Activated CD8-positive, alpha-beta memory T cell treated with anti-CD3 and anti-CD28 coated beads, Interleukin-2, amount 10 ng/mL, durations not matched to agents 7 days and 5 days (primary cell): Measurements from ENCODE around the gene C2CD4D. TPM values are rescaled to one million over a fixed set of nuclear protein-coding genes. Genes with fewer than 3 reads are reported as not detected.
"Not testable (repeated sequence)": the region's sequence is repeated elsewhere in the genome, so short reads cannot be mapped to it uniquely, and the experiment has no call there.

Source experiments
- ATAC-seq: fragments of 150-1000 bp; cut with Tn5 transposase; one replicate; pipeline ENCODE4 v1.10.0; 2021; ENCODE audit warnings: moderate library complexity
- CTCF ChIA-PET: fragments of 350-600 bp; sonication (Branson Sonifier 250); formaldehyde crosslinking; loops from one replicate; lab custom pipeline; 2021; ENCODE audit warnings: antibody characterized with exemption; lab: Charles Lee
- DNase-seq: peaks from one replicate; pipeline ENCODE4 v3.0.0-alpha.2; 2020
- H3K27ac Mint-ChIP-seq: one replicate; pipeline ENCODE4 v1.8.0; 2021; ENCODE audit warnings: mild to moderate bottlenecking, mixed read lengths
- H3K27me3 Mint-ChIP-seq: one replicate; pipeline ENCODE4 v1.8.0; 2021; ENCODE audit warnings: mixed read lengths
- H3K36me3 Mint-ChIP-seq: one replicate; pipeline ENCODE4 v1.8.0; 2021; ENCODE audit warnings: mild to moderate bottlenecking, mixed read lengths
- H3K4me1 Mint-ChIP-seq: one replicate; pipeline ENCODE4 v1.8.0; 2021; ENCODE audit warnings: mixed read lengths
- H3K4me3 Mint-ChIP-seq: one replicate; pipeline ENCODE4 v1.8.0; 2021; ENCODE audit warnings: mild to moderate bottlenecking, moderate library complexity, mixed read lengths
- H3K9me3 Mint-ChIP-seq: one replicate; pipeline ENCODE4 v1.8.0; 2022; ENCODE audit warnings: low read depth, mixed read lengths
- total RNA-seq, 2 experiments: library from RNA; stranded (reverse); gene quantifications; one replicate each; pipeline ENCODE4 v1.2.3, GENCODE V29; 2021

The C2CD4D gene
- under 1 TPM; 0.33 to 0.96 TPM for total RNA-seq

DNA sequence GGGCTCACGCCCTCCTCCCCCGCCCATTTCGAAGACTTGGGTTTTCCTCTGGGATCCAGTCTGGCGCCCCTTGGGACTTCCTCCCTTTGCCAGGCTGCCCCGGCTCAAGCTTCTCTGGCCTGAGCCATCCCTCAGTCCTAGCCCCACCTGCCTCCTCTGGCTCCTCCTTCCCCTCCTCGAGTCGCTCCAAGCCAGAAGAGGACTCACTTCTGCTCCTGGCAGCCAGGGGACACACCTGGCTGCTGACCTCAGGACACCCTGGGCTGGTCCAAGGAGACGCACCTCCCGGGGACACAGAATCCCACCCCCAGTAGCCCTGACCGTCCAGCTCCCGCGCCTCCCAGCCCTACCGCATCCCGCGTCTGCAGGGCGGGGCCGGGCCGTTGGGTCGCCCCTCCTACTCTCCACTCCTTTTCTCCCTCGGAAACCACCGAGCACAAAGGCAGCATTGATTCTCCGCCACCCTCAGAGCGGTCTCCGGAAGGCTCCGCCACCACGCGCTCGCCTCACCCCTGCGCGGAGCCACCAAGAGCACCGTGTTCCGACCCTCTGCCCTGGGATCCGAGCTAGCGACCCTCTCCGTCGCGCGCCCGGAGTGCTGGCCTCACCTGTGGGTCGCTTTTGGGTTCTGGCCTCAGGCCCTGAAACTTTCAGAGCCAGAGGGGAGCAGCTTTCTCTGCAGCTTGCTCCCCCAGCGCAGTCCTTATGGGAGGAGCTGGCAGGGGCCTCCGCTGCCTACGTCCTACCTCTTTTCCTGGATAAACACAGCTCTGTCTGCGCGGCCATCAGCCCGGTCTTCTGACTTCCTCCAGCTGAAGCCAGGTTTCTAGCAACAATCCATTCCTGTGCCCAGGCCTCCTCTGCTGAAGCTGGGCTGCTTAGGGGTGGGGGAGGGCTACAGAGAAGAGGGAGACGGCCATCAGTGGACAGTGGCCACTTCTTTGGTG lies at the start of gene C2CD4D:
Gene C2CD4D, minus strand, starts transcription at position 364 of the 947 bp plus-strand sequence. CDS start 831 bp downstream, outside the sequence.
- peak; percentile 76 for ATAC-seq
- peak within 1 kb of the TSS; percentile 79 for H3K4me3 Mint-ChIP-seq
- peaks cover 34% of the 10 kb centered on the region for H3K4me1 Mint-ChIP-seq
- peaks cover 1% of the 10 kb centered on the region for H3K36me3 Mint-ChIP-seq
- CTCF ChIA-PET = interaction anchor here (0.6 to 1.8 kb wide), 10 partner anchors 9 to 307 kb away, joined by 3 to 8 read pairs (median 3); partner anchors contain the start of genes MRPL9 and TDRKH
- H3K27ac Mint-ChIP-seq = peak within 1 kb of the TSS; percentile 71
- H3K9me3 Mint-ChIP-seq = no peaks in the 10 kb centered on the region
- DNase-seq = peak; percentile 80
- H3K27me3 Mint-ChIP-seq = peaks cover 2% of the 10 kb centered on the region

DNA sequence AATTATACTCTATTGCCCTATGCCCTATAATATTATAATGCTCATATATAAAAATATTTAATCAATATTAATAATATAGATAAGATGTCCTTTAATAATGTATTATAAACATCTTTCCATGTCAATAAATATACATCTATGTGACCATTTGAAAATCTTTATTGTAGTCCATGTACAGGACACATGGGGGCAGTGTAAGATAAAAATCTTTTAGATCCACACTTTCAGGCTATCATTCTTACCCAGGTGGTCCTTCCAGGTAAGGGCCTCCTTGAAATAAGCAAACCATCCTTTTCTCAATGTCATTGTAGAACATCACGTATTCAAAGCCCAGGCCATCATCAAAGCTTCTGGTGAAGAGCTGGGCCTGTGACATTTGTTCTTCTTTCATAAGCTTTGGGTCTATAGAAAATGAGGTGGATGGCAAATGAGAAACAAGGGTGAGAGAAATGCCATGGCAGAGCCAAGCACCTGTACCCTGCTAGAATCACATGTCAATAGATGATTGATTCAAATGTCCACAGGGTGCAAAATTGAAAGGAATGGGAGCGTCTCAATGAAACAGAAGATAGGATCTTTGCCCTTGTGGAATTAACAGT lies 49.5 kb upstream of the C2CD4D start:
- Mint-ChIP-seq H3K27ac (no peak overlapping the region), H3K27me3 (no peaks in the 10 kb centered on the region), H3K4me1 (peaks cover 19% of the 10 kb centered on the region), H3K9me3 (no peaks in the 10 kb centered on the region), H3K36me3 (peaks cover 49% of the 10 kb centered on the region), H3K4me3 (no peak overlapping the region)
- peak; percentile 42 for ATAC-seq
- no peak for DNase-seq
- CTCF ChIA-PET = interaction anchor here (0.8 to 4.0 kb wide), 15 partner anchors 7 to 113 kb away, joined by 3 to 31 read pairs (median 5); partner anchors contain the start of gene S100A10

DNA sequence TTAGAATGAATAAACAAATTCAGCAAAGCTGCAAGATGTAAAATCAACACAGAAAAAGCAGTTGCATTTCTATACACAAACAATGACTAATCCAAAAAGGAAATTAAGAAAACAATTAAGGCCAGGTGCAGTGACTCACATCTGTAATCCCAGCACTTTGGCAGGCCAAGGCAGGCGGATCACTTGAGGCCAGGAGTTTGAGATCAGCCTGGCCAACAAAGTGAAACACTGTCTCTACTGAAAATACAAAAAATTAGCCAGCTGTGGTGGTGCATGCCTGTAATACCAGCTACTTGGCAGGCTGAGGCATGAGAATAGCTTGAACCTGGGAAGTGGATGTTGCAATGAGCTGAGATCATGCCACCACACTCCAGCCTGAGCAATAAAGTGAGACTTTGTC lies 47.4 kb upstream of the C2CD4D start:
- Mint-ChIP-seq H3K4me3 (no peak overlapping the region), H3K36me3 (peaks cover 36% of the 10 kb centered on the region), H3K4me1 (peaks cover 9% of the 10 kb centered on the region), H3K9me3 (no peaks in the 10 kb centered on the region), H3K27me3 (no peaks in the 10 kb centered on the region), H3K27ac (no peak overlapping the region)
- ATAC-seq (no peak), DNase-seq (no peak)
- CTCF ChIA-PET = interaction anchor here (0.9 to 4.0 kb wide), 10 partner anchors 10 to 123 kb away, joined by 3 to 31 read pairs (median 5); no protein-coding TSS in a partner anchor

DNA sequence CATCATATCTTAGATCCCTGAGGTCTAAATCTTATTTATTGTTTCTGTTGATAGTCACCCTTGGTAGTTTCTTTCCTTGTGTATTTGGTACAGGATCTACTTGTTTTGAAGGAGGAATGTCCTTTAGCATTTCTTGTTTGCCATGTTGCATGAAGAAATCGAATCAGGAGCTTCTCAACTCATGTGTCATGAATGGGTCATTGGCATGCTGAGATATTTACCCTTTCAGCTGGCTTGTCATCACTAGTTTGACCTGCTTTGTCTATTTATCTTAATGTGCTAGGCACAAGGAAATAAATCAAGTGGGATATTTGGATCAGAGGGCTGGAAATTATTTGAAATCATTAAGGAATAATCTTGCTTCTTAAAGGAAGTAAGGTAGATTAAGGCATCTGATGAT lies 45.9 kb upstream of the C2CD4D start:
- peaks cover 25% of the 10 kb centered on the region for H3K36me3 Mint-ChIP-seq
- DNase-seq (no peak), ATAC-seq (no peak)
- no peaks in the 10 kb centered on the region for H3K9me3 Mint-ChIP-seq
- no peaks in the 10 kb centered on the region for H3K27me3 Mint-ChIP-seq
- no peaks in the 10 kb centered on the region for H3K4me1 Mint-ChIP-seq
- H3K4me3 Mint-ChIP-seq = no peak overlapping the region
- no peak overlapping the region for H3K27ac Mint-ChIP-seq
- CTCF ChIA-PET = interaction anchor here (1.8 kb wide), 1 partner anchor 116 kb away, joined by 4 read pairs; no protein-coding TSS in a partner anchor

DNA sequence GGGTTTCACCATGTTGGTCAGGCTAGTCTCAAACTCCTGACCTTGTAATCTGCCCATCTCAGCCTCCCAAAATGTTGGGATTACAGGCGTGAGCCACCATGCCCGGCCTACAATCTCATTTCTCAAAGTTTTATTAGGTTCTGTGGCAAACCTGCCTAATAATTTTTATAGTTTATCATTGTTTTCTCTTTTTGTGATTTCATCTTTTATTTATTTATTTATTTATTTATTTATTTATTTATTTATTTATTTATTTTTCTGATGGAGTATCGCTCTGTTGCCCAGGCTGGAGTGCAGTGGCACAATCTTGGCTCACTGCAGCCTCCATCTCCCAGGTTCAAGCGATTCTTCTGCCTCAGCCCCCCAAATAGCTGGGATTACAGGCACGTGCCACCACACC lies 45.3 kb upstream of the C2CD4D start:
- H3K4me3 Mint-ChIP-seq, H3K27me3 Mint-ChIP-seq, H3K4me1 Mint-ChIP-seq, ATAC-seq, H3K9me3 Mint-ChIP-seq, DNase-seq, H3K27ac Mint-ChIP-seq: not testable (repeated sequence)
- H3K36me3 Mint-ChIP-seq = peaks cover 25% of the 10 kb centered on the region
- CTCF ChIA-PET = interaction anchor here (1.3 to 1.8 kb wide), 2 partner anchors 83 to 117 kb away, joined by 3 to 4 read pairs; no protein-coding TSS in a partner anchor

DNA sequence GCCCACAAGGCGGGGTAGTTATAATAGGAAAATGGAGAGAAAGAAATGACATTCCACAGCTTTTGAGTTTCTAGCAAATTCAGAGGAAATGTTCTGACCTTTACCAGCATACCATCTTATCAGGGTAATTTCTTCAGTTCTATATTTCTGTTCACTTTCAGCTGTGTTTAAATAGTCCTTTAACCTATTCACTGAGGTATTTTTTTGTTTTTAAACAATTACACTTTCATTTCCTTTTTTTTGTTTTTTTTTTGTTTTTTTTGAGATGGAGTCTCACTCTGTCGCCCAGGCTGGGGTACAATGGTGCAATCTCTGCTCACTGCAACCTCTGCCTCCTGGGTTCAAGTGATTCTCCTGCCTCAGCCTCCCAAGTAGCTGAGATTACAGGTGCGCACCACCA lies 44.8 kb upstream of the C2CD4D start:
- not testable (repeated sequence) for H3K9me3 Mint-ChIP-seq, H3K4me1 Mint-ChIP-seq, H3K27me3 Mint-ChIP-seq, H3K4me3 Mint-ChIP-seq, H3K27ac Mint-ChIP-seq, DNase-seq, ATAC-seq
- peaks cover 25% of the 10 kb centered on the region for H3K36me3 Mint-ChIP-seq
- CTCF ChIA-PET = interaction anchor here (1.0 to 1.8 kb wide), 4 partner anchors 10 to 129 kb away, joined by 3 to 4 read pairs (median 4); no protein-coding TSS in a partner anchor

DNA sequence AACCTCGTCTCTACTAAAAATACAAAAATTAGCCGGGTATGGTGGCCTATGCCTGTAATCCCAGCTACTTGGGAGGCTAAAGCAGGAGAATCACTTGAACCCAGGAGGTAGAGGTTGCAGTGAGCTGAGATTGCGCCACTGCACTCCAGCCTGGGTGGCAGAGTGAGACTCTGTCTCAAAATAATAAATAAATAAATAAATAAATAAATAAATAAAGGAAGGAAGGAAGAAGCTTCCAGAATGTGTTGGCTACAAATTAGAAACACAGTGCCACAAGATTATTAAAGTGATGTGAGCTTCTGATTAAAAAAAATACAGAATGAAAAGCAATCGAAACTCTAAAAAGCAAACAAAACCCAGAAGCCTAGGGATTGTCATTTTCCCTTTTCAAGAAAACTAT lies 44.3 kb upstream of the C2CD4D start:
- not testable (repeated sequence) for H3K9me3 Mint-ChIP-seq, H3K4me3 Mint-ChIP-seq, H3K4me1 Mint-ChIP-seq, H3K27me3 Mint-ChIP-seq, ATAC-seq, H3K27ac Mint-ChIP-seq, DNase-seq
- CTCF ChIA-PET = interaction anchor here (1.0 to 1.8 kb wide), 4 partner anchors 9 to 130 kb away, joined by 3 to 4 read pairs (median 4); no protein-coding TSS in a partner anchor
- H3K36me3 Mint-ChIP-seq = peaks cover 21% of the 10 kb centered on the region

DNA sequence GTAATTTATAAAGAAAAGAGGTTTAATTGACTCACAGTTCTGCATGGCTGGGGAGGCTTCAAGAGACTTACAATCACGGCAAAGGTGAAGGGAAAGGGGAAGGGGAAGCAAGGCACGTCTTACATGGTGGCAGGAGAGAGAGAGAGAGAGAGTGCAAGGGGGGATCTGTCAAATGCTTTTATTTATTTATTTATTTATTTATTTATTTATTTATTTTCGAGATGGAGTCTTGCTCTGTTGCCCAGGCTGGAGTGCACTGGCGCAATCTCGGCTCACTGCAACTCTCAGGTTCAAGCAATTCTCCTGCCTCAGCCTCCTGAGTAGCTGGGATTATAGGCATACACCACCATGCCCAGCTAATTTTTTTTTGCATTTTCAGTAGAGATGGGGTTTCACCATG lies 43.3 kb upstream of the C2CD4D start:
- not testable (repeated sequence) for ATAC-seq, H3K27ac Mint-ChIP-seq, H3K9me3 Mint-ChIP-seq, DNase-seq, H3K27me3 Mint-ChIP-seq, H3K4me1 Mint-ChIP-seq, H3K4me3 Mint-ChIP-seq
- peaks cover 16% of the 10 kb centered on the region for H3K36me3 Mint-ChIP-seq
- CTCF ChIA-PET = interaction anchor here (0.6 to 2.5 kb wide), 6 partner anchors 11 to 289 kb away, joined by 3 to 11 read pairs (median 4); partner anchors contain the start of gene THEM5

DNA sequence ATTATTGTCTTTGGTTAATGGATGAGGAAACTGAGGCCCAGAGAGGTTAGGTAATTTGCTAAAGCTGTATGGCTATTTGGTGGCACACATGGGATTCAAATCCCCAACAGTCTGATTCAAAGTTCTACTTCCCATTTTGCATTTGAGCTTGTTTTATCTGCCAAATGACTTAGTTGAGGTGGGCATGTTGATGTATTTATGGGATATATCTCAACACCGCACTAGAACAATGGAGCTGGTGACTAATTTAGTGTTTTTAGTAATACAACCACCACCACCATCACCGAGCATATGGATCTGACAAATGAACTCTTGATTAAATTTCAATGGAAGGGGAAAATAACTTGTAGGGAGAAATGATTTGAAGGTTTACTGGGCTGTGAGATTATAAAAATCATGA lies 42.8 kb upstream of the C2CD4D start:
- no peak overlapping the region for H3K27ac Mint-ChIP-seq
- H3K9me3 Mint-ChIP-seq = no peaks in the 10 kb centered on the region
- peaks cover 14% of the 10 kb centered on the region for H3K36me3 Mint-ChIP-seq
- no peaks in the 10 kb centered on the region for H3K4me1 Mint-ChIP-seq
- DNase-seq (no peak), ATAC-seq (no peak)
- no peaks in the 10 kb centered on the region for H3K27me3 Mint-ChIP-seq
- CTCF ChIA-PET = interaction anchor here (0.6 to 2.5 kb wide), 10 partner anchors 8 to 289 kb away, joined by 3 to 11 read pairs (median 4); partner anchors contain the start of gene THEM5
- H3K4me3 Mint-ChIP-seq = no peak overlapping the region

DNA sequence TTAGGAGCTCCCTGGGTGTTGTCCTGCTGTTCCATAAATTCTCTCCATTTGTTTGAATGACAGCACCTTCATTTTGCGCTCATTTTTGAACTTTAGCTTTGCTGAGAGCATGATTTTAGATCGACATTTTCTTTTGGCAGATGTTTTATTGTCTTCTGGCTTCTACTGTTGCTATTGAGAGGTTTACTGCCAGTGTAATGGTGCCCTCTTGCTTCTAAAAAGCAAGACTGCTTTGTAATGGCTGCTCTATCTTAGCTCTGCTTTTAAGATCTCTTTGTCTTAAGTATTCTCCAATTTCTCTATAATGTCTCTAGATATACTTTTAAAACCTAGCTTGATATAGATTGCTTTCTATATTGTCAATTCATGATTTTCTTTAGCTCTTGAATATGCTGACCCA lies 41.9 kb upstream of the C2CD4D start:
- Mint-ChIP-seq H3K9me3 (no peaks in the 10 kb centered on the region), H3K27ac (no peak overlapping the region), H3K36me3 (peaks cover 13% of the 10 kb centered on the region), H3K4me3 (no peak overlapping the region), H3K27me3 (no peaks in the 10 kb centered on the region), H3K4me1 (no peaks in the 10 kb centered on the region)
- CTCF ChIA-PET = interaction anchor here (0.7 to 2.5 kb wide), 11 partner anchors 9 to 288 kb away, joined by 3 to 11 read pairs (median 4); partner anchors contain the start of genes RIIAD1 and THEM5
- ATAC-seq (no peak), DNase-seq (no peak)

DNA sequence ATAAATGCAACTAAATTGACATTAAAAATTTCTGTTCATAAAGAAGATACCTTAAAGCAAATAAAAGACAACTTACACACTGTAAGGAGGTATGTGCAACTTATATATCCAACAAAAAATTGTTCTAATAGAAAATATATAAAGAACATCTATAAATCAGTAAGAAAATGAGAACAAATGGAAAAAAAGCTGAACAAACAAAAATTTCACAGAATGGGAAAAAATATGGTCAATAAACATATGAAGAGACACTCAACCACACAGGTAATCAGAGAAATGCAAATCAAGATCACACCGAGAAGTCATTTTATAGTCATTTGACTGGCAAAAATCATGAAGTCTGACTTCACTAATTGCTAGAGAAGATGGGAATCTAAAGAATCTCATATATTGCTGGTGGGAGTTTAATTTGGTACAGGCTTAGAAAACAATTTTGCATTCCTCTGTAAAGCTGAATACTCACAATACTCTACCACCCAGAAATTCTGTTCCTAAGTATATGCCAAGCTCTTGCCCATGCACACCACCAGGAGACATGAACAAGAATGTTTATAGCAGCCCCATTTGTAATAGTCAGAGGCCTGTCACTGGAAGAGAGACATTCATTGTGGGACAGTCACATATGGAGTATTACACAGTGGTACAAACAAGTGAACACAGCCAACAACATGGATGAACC lies 35.9 kb upstream of the C2CD4D start:
- CTCF ChIA-PET = interaction anchor here (2.0 to 2.4 kb wide), 2 partner anchors 8 to 12 kb away, joined by 4 to 10 read pairs; no protein-coding TSS in a partner anchor
- Mint-ChIP-seq H3K27ac (no peak overlapping the region), H3K36me3 (peaks cover 18% of the 10 kb centered on the region), H3K4me1 (peaks cover 4% of the 10 kb centered on the region), H3K9me3 (no peaks in the 10 kb centered on the region), H3K4me3 (no peak overlapping the region), H3K27me3 (no peaks in the 10 kb centered on the region)
- ATAC-seq (no peak), DNase-seq (no peak)

DNA sequence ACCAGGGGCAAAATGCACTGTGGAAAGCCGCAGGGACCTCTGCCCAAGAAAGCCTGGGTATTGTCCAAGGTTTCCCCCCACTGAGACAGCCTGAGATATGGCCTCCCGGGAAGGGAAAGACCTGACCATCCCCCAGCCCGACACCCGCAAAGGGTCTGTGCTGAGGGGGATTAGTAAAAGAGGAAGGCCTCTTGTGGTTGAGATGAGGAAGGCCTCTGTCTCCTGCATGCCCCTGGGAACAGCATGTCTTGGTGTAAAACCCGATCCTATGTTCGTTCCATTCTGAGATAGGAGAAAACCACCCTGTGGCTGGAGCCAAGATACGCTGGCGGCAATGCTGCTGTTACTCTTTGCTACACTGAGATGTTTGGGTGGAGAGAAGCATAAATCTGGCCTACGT lies 33.2 kb upstream of the C2CD4D start:
- not testable (repeated sequence) for DNase-seq

More for the DNA sequence above, 33.2 kb upstream of the C2CD4D start:
- CTCF ChIA-PET, H3K4me1 Mint-ChIP-seq, H3K9me3 Mint-ChIP-seq, H3K27ac Mint-ChIP-seq, H3K27me3 Mint-ChIP-seq, H3K4me3 Mint-ChIP-seq, ATAC-seq: not testable (repeated sequence)
- H3K36me3 Mint-ChIP-seq = peaks cover 18% of the 10 kb centered on the region
